GOT3 (cell line): Measurements from ENCODE around the gene POLDIP3.

Experiments
- DNase-seq: peaks from one replicate; lab custom pipeline; 2025; ENCODE audit warnings: mixed read lengths; lab: John Stamatoyannopoulos, UW

Gene POLDIP3, protein sequence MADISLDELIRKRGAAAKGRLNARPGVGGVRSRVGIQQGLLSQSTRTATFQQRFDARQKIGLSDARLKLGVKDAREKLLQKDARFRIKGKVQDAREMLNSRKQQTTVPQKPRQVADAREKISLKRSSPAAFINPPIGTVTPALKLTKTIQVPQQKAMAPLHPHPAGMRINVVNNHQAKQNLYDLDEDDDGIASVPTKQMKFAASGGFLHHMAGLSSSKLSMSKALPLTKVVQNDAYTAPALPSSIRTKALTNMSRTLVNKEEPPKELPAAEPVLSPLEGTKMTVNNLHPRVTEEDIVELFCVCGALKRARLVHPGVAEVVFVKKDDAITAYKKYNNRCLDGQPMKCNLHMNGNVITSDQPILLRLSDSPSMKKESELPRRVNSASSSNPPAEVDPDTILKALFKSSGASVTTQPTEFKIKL

DNA sequence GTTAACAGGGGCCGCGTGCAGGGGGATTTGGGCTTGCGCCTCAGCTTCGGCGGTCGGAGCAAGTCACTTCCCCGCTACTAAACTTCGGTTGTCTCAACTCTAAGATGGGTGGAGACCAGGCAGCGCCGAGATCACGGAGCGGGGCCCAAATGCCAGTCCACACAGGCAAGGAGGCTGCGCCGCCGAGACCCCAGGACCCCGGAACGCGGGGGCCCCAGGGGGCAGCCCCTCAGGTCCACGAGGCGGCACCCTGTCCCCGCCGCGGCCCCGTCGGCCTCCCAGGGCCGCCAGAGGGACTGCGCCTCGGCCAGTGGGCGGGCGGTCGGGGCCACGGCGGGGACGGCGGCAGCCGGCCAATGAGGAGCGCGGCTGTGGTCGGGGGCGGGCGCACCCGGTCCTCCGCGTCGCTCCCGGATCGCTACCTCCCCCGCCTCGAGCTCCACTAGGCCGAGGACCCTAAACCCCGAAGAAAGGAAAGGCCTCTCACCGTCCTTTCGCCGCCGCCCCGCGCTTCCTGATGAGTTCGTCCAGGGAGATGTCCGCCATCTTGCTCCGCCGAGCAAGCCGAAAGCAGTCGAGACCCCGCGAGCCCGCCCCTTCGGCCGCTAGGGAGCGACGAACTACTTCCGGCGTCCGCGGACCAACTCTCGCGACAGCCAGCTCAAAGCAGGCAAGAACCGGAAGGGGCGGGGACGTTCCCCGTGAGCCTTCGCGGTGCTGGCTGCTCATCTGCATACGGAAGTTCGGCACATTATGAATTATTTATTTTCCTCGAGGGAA lies at the start of gene POLDIP3:
Gene POLDIP3 (minus strand): TSS at position 572 of the 780 bp plus-strand sequence. CDS start 26 bp downstream, at position 546.
- DNase-seq = peak; percentile 91

DNA sequence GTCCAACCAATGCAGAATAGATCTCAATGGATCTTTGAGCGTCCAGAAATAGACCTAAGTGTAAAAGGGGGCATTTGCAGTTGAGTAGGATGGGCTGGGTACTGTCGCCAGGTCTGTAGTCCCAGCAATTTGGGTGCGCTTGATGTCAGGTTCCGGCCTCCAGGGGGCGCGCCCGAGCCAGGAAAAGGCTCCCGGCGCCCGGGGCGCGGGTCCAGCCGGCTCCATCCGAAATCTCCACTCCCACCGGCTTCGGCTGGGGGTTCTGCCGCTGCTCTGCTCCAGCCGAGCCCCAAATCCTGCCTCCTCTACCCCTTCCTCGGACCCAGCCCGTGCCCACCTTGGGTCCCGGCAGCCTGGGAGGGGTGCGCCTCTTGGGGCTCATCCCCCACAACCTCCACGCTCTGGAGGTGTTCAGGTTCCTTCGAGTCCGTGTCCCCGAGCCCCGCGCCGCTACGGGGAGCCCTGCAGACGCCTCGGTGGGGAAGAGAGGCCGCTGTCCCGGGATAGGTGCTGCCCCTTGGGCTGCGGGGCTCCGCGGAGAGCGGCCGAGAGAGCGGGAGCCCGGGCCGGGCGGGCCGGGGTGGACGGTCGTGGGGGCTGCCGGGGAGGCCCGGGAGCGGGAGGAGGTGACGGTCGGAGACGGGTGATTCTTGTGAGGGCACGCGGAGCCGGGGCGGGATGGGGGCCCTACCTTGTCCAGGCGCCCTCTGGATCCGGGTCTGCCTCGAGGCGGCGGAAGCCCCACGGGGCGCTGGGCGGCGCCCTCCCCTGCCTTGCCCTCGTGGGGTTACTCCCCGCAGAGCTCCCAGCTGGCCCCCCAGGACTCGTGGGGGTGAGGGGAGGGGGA lies 47.5 kb upstream of the POLDIP3 start:
- peak; percentile 64 for DNase-seq

DNA sequence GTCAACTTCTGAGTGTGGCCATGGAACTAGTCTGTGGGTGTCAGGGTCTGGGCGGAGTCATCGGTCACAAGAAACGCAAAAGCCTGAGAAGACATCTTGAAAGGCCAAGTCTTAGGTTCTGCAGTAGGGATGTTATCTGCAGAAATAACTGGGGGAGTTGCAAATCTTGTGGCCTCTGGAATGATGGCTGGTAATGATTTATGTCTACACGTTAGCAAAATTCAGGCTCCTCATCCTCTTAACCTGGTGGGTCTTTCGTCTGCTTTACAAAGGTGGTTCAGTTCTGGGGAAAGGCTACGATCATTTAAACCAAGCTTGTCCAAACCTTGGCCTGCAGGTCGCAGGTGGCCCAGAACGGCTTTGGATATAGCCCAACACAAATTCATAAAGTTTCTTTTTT lies 41.9 kb upstream of the POLDIP3 start:
- no peak for DNase-seq

DNA sequence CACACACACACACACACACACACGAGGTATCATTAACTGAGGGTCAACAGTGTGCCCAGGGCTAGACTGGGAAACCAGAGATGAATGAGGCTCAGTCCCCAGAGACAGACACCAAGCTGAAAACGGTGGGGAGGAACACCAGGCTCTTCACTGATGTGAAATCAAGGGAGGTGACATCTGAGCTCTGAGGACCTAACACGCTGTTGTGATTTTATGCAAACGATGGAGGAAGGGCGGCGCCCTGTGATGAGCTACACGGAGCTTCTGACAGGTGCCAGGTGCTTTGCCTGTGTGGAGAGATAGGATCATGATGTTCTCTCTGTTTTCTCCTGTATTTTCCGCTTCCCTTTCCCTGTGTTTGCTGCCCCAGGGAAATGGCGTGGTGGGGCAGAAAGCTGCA lies 41.0 kb upstream of the POLDIP3 start:
- no peak for DNase-seq

DNA sequence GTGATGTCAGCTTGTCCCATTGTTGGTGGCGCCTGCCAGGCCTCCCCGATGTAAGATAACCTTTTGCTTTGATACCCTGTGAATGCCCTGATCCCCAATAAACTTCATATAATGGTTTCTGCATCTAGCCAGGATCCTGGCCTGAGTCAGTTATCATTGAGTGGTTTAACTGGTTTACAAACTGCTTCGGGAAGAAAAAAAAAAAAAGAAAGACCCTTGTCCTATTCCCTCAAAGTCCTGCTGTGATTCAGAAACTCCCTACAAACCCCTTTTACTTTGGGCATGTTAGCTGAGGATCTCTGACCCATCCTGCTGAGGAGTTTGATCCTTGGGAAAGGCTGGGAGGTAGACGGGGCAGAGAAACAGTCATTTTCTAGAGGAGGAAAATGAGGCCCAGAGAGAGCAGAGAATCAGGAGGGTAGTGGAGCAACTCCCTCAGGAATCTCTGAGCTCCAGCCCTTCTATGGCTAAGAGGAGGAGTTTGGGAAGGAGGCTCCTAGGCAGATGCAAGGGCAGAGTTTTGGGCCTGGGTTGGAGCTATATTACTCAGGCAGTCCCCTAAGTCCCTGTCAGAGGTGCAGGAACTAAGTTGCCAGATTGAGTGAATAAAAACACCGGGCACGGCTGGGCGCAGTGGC lies 39.9 kb upstream of the POLDIP3 start:
- no peak for DNase-seq

DNA sequence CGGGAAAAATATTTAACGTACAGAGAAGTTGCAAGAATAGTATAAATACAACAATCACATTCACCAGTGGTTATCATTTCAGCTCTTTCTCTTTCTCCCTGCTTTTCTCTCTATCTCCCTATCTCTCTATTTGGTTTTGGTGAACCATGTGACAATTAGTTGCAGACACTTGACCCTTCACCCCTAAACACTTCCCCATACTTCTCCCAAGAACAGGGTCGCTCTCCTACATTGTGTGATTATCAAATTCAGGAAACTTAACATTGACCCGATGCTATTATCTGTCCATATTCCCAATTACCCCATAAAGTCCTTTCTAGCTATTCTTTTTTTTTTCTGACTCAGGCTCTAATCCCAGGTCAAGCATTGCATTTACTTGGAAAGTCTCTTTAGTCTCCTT lies 39.3 kb upstream of the POLDIP3 start:
- DNase-seq = no peak

DNA sequence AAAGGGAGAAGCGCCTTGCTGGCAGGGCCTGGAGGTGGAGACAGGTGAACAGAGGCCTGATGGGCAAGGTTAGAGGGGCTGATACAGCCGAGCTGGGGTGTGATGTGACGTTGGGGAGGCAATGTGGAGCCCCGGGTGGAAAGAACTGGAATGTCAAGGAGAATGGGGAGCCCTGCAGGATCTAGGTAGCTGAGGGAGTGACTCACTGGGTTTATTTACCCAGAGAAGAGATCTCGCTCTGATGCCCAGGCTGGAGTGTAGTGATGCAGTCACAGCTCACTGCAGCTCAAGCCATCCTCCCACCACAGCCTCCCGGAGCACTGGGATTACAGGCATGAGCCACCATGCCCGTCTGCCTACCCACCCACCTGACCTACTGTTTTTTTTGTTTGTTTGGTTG lies 36.5 kb upstream of the POLDIP3 start:
- DNase-seq = no peak

DNA sequence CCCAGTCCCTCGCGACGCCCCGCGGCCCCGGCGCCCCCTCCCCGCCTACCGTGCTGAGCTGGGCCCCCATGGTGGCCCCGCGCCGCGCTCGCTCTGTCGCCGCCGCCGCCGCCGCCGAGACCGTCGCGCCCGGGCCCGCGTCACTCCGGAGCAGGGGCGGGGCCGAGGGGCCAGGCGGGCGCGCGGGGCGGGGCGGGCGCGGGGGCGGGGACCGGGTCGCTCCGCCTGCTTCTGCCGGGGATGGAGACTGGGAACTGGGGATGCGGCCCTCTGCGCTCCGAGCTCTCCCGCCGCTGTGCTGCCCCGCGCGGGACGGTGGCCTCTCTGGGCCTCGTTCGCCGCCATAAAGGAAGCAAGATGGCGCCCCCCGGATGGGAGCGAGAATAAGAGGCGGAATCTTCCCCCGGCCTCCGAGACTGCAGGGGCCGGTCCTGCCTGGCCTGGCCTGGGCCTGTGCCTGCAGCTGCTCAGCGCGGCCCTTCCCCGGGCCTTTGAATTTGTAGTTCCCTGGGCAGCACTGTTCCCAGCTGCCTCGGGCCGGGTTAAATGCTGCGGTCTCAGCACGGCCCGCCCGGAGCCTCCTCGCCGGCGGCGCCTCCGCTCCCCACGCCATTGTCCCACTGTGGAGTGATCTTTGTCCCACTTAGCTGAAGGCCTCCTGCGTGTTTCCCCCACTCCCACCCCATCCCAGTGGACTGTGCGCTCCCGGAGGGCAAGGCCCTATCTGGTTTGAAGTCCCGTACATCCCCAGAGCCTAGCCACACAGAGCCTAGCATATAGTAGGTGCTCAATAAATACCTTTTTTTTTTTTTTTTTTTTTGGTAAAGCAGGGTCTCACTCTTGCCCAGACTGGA lies 34.8 kb upstream of the POLDIP3 start, which contains the start of gene CYB5R3:
Gene CYB5R3 (minus strand): TSS at position 147 of the 854 bp plus-strand sequence. CDS start 77 bp downstream, at position 70.
- peak; percentile 51 for DNase-seq

DNA sequence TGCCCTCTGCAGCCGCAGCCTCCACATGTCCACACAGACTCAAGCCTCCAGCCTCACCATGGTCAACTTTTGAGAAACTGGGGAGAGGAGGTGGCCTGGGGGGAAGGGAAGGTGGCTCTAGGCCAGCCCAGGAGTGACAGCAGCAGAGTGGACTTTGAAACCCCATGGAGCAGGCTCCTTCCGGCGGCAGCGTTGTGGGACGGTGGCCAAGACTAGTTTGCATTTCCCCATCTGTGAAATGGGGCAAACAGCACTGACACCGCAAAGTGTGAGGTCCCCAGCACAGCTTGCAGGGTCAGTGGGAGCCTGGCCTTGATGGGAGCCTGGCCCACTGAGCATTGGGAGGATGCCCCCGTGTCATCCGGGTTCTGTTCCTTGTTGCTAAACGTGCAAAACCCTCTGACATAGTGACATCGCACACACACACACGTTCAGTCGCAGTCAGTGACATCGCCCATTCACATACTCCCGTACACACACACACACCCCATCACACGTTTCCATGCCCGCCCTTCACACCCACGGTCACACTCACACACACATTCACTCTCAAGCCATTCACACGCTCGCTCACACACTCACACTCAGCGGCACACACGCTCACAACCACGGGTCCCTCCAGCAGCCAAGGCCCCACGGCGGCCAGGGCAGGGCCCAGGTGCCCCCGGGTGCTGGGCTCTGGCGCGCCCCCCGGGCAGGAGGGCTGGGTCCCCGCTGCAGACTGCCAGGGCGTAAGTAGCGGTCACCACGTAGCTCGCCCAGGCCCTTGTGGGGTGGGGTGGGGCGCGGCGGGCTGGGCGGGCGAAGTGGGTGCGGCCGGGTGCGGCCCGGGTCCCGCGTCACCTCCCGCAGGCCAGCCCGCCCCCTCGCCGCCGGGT lies 33.9 kb upstream of the POLDIP3 start:
- no peak for DNase-seq

DNA sequence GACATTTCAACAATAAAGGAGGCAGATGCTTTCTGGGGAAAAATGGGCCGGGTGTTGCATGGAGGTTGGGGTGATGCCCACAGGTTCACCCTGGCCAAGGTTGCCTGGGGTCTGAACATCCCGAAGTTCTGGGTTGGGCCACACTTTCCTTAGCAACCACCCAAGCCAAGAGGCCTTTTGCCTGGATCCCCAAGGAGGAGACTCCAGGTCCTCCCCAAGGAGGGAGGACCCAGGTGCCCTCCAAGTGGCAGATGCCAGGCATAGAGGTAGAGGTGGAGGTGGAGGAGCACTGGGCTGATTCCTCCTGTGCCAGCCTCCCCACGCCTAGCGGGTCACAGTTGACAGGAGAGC lies 33.3 kb upstream of the POLDIP3 start:
- no peak for DNase-seq

DNA sequence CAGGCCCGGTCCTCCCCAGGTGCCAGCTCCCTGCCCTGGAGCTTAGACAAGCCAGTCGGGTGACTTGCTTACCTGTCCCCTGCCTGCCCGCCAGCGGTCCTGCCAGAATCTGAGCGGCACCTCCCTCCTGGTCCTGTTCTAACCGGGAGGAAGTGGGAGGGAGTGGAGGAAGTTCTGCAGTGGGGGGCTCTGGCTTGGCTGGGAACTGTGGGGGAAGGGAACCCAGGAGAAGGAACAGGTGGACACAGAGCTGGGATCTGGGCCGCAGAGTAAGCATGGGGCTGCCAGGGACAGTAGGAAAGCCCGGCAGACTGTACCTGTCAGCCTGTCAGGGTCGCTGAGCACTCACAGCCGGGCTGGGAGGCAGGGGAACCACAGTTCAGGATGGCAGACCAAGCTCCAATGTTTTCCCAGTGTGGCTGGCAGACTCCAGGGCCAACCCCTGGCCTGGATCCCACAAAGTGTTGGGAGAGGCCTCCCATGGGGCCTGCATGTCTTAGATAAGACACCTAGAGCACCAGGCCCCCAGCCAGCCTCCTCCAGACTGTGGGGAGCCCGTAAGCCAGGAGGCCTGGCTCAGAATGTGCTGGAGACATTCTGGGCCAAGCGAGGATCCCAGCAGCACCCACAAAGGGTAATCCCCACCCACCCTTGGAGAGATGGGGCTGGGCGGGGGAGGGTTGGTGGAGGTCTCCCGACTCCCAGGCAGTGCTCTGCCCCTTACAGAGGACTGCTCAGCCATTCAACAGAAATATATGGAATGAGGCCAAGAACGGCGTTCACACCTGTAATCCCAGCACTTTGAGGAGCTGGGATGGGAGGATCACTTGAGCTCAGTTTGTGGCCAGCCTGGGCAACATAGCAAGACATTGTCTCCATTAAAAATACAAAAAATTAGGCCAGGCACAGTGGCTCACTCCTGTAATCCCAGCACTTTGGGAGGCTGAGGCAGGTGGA lies 32.2 kb upstream of the POLDIP3 start:
- no peak for DNase-seq

DNA sequence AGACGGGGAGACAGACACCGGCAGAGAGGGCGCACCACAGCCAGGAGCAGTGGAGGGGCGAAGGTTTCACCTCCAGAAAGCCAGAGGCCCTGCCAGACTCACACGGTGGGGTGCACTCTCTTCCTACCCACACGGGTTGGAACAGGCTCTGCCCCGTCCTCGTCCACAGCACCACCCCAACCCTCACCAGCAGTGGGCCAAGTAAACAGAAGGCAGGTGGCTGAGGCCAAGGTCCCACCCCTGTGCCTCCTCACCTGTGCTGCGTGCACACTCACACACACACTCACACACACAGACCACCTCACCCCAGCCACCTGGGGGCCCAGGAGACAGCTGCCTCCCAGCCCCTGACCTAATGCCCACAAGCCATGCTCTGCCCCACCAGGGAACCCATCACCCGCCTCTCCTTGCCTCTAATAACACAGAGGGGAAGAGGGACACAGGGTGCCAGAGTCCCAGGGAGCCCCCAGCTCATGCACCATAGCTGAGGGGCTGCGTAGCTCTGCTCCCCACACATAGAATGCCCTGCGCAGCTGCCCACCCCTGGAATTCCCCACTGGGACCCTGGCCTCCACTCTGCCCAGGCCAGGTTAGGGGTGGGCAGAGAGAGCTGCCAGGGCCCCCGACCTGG lies 31.4 kb upstream of the POLDIP3 start:
- no peak for DNase-seq

DNA sequence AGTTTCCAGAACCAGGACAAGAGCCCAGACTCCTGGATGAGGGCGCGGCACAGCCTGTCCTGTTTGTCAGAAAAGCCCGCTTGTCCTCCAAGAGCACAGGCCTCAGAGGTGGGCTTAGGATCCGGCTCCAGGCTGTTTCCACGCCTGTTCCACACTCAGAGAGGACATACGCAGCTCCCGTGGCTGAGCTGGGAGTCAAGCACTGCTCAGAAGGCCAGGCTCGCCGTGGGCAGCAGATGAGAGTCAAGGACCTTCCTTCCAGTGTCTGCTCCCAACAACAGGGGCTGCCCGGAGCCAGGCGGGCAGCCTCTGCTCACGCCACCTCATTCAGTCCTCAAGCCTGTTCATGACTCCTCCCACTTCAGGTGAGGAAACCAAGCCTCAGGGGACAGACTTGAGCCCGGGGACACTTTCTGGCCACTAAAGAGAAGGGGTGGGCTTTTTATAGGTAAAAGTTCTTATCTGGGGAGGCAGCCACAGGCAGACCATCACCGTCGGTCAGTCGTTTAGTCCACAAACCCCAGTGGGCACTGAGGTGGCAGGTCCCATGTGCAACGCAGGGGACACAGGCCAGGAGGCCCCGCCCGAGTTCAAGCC lies 30.8 kb upstream of the POLDIP3 start:
- DNase-seq = no peak

DNA sequence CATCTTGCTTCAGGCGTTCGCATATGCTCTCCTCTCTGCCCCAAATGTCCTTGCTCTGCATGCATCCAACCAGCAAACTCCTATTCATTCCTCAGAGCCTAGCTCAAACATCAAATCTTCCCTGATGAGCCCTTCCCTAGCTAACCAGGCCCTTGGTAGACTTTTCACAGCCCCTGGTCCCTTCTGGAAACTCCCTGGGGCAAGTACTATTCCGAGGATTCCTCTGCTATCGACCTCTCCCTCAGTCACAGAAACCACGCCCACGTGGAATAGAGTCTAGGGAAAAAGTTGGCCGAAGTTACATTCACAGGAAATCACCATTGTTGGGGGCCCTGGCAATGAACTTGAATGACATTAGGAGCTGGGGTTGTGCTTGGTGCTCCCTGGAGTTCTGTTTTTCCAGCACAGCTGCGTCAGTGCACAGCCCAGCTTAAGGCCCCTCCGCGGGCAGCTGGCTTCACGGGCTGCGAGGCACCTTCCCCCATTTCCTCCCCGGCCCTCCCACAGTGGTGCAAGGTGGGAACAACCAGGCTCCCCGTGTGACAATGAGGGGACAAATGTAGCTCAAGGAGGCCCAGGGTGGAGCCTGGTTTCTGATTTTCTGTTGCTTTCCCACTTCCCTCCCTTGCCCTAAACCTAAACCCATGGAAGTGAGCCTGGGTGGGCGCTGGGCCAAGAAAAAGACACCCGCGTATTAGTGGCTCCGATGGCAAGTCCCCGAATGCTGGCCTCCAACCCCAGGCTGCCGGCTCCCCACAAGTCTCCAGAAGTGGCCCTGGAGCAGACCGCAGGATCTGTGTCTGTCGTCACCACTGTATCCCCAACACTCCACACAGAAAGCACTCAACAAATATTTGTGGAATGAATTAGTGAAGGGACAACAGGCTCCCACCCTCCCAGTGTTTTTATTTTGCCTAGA lies 30.0 kb upstream of the POLDIP3 start:
- no peak for DNase-seq

DNA sequence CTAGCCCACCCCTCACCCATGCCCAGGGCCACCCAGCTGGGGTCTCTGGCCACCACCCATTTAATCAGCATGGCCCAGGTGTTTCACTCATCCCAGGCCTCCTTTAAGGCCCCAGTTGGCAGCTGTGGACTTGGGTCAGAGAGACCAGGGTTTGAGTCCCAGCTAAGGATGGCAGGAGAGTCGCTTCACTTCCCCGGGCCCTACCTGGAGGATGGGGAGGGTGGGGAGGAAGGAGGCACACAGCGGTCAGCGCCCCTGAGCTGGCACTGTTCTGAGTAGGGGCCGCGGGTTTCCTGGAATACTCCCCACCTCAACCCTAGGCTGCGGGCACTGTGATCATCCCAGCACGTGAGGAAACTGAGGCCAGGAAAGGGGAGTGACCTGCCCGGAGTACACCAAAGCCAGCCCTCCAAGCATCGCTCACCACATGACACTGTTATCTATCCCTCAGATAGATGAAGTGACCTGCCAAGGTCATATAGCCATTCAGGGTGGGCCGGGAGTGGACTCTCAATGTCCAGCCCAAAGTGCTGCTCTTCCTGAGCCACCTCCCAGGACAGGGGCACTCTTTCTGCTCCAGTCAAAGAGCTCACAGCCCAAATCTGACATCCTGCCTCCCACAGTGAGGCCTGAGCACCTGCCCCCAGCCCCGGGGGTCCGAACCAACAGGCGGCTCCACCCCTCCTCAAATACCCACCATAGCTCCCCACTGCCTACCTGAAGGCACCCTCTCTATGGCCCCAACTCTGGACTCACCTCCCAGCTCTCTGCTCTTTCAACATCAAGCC lies 29.1 kb upstream of the POLDIP3 start:
- DNase-seq = no peak
